Measurements from ENCODE around the gene CERKL.
A peak's percentile ranks its signal among the peaks of the same experiment; 100 is the strongest.

Gene CERKL

DNA sequence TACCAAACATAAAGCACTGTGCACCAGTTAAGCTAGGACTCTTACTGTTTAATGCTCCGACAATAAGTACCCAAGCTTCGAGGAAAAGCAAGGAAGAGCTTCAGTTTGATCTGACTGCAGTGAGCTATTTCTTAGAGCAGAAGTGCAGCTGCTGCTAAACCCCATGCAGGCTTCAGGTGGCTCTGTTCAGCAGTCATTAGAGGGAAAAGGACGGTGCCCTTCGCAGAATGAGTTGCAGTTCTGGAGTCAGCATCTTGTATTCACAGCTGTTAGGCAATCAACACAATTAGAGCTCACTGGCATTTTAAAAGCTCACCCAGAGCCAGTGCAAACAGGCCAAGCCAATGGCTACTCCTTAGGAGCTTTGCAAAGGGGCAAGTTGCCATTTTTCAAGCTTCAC, 1.5 kb upstream of the CERKL start:
- TF ChIP-seq, protein P1, sequence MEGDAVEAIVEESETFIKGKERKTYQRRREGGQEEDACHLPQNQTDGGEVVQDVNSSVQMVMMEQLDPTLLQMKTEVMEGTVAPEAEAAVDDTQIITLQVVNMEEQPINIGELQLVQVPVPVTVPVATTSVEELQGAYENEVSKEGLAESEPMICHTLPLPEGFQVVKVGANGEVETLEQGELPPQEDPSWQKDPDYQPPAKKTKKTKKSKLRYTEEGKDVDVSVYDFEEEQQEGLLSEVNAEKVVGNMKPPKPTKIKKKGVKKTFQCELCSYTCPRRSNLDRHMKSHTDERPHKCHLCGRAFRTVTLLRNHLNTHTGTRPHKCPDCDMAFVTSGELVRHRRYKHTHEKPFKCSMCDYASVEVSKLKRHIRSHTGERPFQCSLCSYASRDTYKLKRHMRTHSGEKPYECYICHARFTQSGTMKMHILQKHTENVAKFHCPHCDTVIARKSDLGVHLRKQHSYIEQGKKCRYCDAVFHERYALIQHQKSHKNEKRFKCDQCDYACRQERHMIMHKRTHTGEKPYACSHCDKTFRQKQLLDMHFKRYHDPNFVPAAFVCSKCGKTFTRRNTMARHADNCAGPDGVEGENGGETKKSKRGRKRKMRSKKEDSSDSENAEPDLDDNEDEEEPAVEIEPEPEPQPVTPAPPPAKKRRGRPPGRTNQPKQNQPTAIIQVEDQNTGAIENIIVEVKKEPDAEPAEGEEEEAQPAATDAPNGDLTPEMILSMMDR (conservative IDR thresholded peaks at IDR 0.05; ENCODE audit: low read depth, low read length) = no peak
- no peak overlapping the region for H3K4me3 ChIP-seq (ENCODE audit: low read length)

GRCh38 chr2:181657379-181657778, 474 bp upstream of the CERKL start:
- TF ChIP-seq, protein P1 (conservative IDR thresholded peaks at IDR 0.05; ENCODE audit: low read depth, low read length) = no peak
- peak overlapping the region; percentile 57 for H3K4me3 ChIP-seq (ENCODE audit: low read length)

More for the DNA sequence above, 1.5 kb upstream of the CERKL start:
- no peak for DNase-seq (ENCODE audit: low read depth)

DNA sequence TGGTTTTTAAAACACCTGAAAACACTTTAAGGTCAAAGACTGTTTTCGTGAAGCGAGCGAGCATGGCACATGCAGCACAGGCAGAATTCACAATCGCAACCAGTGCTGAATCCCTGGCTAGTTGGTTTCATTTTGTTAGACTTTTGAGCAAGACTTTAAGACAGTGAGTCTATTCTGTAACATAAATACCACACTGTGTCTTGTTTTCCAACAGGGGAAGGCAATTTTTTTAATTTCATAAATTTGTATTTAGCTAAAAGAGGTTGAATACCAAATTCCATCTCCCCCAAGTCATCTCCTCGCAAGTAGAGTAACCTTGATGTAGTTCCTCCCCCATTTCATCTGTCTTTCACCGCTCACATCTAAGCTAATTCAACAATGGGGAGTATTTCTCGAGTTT, 1.4 kb downstream of the CERKL start:
- TF ChIP-seq, protein P1 (conservative IDR thresholded peaks at IDR 0.05; ENCODE audit: low read depth, low read length) = no peak
- DNase-seq (ENCODE audit: low read depth) = no peak
- H3K4me3 ChIP-seq (ENCODE audit: low read length) = no peak overlapping the region

More at GRCh38 chr2:181657379-181657778, 474 bp upstream of the CERKL start:
- DNase-seq (ENCODE audit: low read depth) = no peak

- TF ChIP-seq, protein P1 (conservative IDR thresholded peaks at IDR 0.05; ENCODE audit: low read depth, low read length) = no peak
- H3K4me3 ChIP-seq (ENCODE audit: low read length) = no peak overlapping the region
- no peak for DNase-seq (ENCODE audit: low read depth)
Measured at GRCh38 chr2:181649436-181649979, 7.4 kb downstream of the CERKL start.

DNA sequence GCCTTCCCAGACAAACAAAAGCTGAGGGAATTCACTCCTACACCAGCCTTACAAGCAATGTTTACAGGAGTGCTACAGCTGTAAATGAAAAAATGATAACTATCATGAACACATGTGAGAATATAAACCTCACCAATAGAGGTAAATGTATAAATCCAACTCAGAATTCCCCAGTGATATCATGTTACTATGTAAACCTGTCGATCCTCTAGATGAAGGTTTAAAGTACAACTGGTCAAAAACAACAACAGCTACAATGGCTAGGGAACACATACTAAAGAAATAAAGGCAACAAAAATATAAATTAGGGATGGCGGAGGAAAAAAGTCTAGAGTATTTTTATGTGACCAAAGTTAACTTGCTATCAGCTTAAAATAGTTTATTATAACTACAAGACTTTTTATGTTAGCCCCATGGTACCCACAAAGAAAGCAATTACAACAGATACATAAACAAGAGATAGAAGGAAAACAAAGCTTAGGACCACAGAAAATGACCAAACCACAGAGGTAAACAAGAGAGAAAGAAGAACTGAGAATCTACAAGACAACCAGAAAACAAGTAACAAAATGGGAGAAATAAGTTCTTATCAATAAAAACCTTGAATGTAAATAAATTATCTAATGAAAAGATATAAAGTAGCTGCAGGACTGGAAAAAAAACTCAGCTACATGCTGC, 8.3 kb downstream of the CERKL start:
- TF ChIP-seq, protein P1 (conservative IDR thresholded peaks at IDR 0.05; ENCODE audit: low read depth, low read length) = no peak
- no peak overlapping the region for H3K4me3 ChIP-seq (ENCODE audit: low read length)
- DNase-seq (ENCODE audit: low read depth) = no peak

DNA sequence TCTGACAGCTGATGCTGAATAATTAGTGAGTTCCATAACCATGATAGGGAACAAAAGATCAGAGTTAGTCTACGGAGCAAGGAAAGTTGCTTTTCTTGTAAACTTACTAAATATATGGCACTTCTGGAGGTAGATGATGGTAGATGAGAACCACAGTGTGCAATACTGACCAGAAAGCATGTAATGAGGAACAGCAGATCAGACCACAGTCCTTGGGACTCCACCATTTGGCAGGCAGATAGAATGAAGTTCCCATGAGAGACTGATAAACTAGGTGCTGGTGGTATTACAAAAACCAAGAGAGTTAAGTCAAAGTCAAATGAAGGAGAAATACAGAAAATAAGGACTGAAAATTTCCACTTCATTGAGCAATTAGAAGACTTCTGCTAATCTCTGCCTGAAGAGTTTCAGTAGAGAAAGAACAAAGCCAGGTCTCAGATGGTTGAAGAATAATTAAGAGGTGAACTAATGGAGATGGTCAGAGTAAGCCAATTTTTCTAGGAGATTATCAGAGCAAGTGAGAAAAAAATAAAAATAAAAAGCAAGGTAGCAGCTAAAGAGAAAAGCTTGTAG, 10.4 kb downstream of the CERKL start:
- TF ChIP-seq, protein P1 (conservative IDR thresholded peaks at IDR 0.05; ENCODE audit: low read depth, low read length) = no peak
- H3K4me3 ChIP-seq (ENCODE audit: low read length) = no peak overlapping the region
- no peak for DNase-seq (ENCODE audit: low read depth)

DNA sequence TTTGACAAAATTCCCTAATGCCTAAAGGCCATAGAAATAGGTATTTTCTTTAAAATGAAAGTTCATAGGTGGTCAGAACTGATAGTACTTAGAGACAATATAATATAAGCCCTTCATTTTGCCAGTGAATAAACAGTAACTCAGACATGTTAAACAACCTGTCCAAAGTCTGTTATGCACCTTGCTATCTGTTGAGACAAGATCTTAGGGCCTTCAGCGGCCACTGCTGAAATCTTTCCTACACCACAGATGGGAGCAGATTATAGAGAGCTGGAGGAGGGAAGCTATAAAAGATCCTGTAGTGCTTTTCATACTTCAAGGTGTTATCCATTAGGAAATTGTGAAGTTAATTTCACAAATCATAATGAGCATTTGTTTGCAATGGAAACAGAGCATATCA, 13.8 kb downstream of the CERKL start:
- no peak for DNase-seq (ENCODE audit: low read depth)
- TF ChIP-seq, protein P1 (conservative IDR thresholded peaks at IDR 0.05; ENCODE audit: low read depth, low read length) = no peak
- H3K4me3 ChIP-seq (ENCODE audit: low read length) = no peak overlapping the region

Measured in retinal pigment epithelial cell (primary cell).